Keratinocyte (primary cell): ENCODE results near the gene ACTR2. TPM values are rescaled to one million over a fixed set of nuclear protein-coding genes. Genes with fewer than 3 reads are reported as not detected.
A peak's percentile ranks its signal among the peaks of the same experiment; 100 is the strongest.
"Not testable (repeated sequence)": the region's sequence is repeated elsewhere in the genome, so short reads cannot be mapped to it uniquely, and the experiment has no call there.

Experiments
- DNase-seq: peaks from one replicate; pipeline ENCODE4 v3.0.0-alpha.2; 2011; ENCODE audit warnings: low read depth, missing footprints, low spot score
- FAIRE-seq: peaks from 2 replicates; lab custom pipeline; 2011; peaks lifted over from hg19 to GRCh38; lab: Jason Lieb, UNC
- H2AFZ ChIP-seq: 2 replicates; pipeline ENCODE4 v1.6.0; 2012; ENCODE audit warnings: low read length, control low read depth, inconsistent platforms; ENCODE audit not compliant: control insufficient read depth
- H3K27ac ChIP-seq: 2 replicates; pipeline ENCODE4 v1.5.1; 2011; ENCODE audit warnings: low read length; ENCODE audit not compliant: control insufficient read depth, insufficient read depth
- H3K27me3 ChIP-seq: 3 replicates; pipeline ENCODE4 v1.6.0; 2011; ENCODE audit warnings: low read length; ENCODE audit not compliant: control insufficient read depth, insufficient read depth; ENCODE audit errors: extremely low read depth
- H3K36me3 ChIP-seq, 2 experiments: 2 replicates in 1 of 2; 3 replicates in 1 of 2; pipeline ENCODE4 v1.5.1; 2011; ENCODE audit warnings: low read length in 2 of 2, mild to moderate bottlenecking in 1 of 2; ENCODE audit not compliant: control insufficient read depth in 2 of 2, insufficient read depth in 2 of 2; ENCODE audit errors: extremely low read depth in 1 of 2
- H3K4me1 ChIP-seq: 3 replicates; pipeline ENCODE4 v1.5.1; 2011; ENCODE audit warnings: low read length; ENCODE audit not compliant: control insufficient read depth, insufficient read depth; ENCODE audit errors: extremely low read depth
- H3K4me2 ChIP-seq: 3 replicates; pipeline ENCODE4 v1.6.0; 2011; ENCODE audit warnings: low read depth, low read length; ENCODE audit not compliant: control insufficient read depth, insufficient read depth; ENCODE audit errors: extremely low read depth
- H3K4me3 ChIP-seq, 3 experiments: fragments of 200-600 bp in 1 of 3; sonication (generic) in 1 of 3; 2 replicates in 2 of 3; 3 replicates in 1 of 3; pipeline ENCODE4 v1.5.1; 2011 to 2016; ENCODE audit warnings: low read length in 3 of 3, mild to moderate bottlenecking in 3 of 3, control low read depth in 2 of 3, inconsistent platforms in 1 of 3, low read depth in 1 of 3, mixed read lengths in 1 of 3, mixed run types in 1 of 3, moderate library complexity in 1 of 3; ENCODE audit not compliant: control insufficient read depth in 2 of 3, insufficient read depth in 2 of 3; ENCODE audit errors: extremely low read depth in 1 of 3
- H3K79me2 ChIP-seq: 2 replicates; pipeline ENCODE4 v1.6.0; 2012; ENCODE audit warnings: low read length; ENCODE audit not compliant: control insufficient read depth, insufficient read depth
- H3K9ac ChIP-seq: 3 replicates; pipeline ENCODE4 v1.6.0; 2011; ENCODE audit warnings: low read length; ENCODE audit not compliant: control insufficient read depth, insufficient read depth; ENCODE audit errors: extremely low read depth
- H3K9me1 ChIP-seq: 3 replicates; pipeline ENCODE4 v1.6.0; 2011; ENCODE audit warnings: low read length; ENCODE audit not compliant: control insufficient read depth, insufficient read depth; ENCODE audit errors: extremely low read depth
- H3K9me3 ChIP-seq: 2 replicates; pipeline ENCODE4 v1.5.1; 2012; ENCODE audit warnings: low read depth, low read length; ENCODE audit not compliant: control insufficient read depth
- H4K20me1 ChIP-seq: 3 replicates; pipeline ENCODE4 v1.6.0; 2011; ENCODE audit warnings: low read length; ENCODE audit not compliant: control insufficient read depth, insufficient read depth; ENCODE audit errors: extremely low read depth
- EZH2 ChIP-seq: IDR thresholded peaks from one replicate; pipeline ENCODE4 v1.6.1; 2012; ENCODE audit warnings: inconsistent platforms, mild to moderate bottlenecking, low read length, moderate library complexity
- dilution Hi-C: fragments of 300-500 bp; cut with MboI; formaldehyde crosslinking; loops from one replicate; pipeline ENCODE4 v1.7.0; 2020; ENCODE audit warnings: low sequenced_read_pairs; ENCODE audit not compliant: extremely low pct_ligation_motif_present
- polyA plus RNA-seq, 5 experiments: library from polyadenylated mRNA; depleted of rRNA in 3 of 5; stranded (reverse) in 3 of 5; stranded (forward) in 1 of 5; unstranded in 1 of 5; fragments of >200 nt; gene quantifications; 1 replicate in 1 of 5; 2 replicates in 3 of 5; 3 replicates in 1 of 5; pipeline versions ENCODE4 v1.2.1 to v1.2.3, GENCODE V29; 2011 to 2012; ENCODE audit warnings: missing spikeins in 2 of 5, low read depth in 1 of 5, low replicate concordance in 1 of 5
- TF ChIP-seq, protein P1 (sequence below), 3 experiments: IDR thresholded peaks in 1 of 3; conservative IDR thresholded peaks in 1 of 3; optimal IDR thresholded peaks in 1 of 3; 2 replicates in 2 of 3; 3 replicates in 1 of 3; pipeline versions ENCODE3 to v1.5.1; 2011; ENCODE audit warnings: low read length in 3 of 3, mild to moderate bottlenecking in 3 of 3, moderate library complexity in 2 of 3, control low read depth in 1 of 3, inconsistent platforms in 1 of 3; ENCODE audit not compliant: insufficient read depth in 2 of 3; ENCODE audit errors: extremely low read depth in 1 of 3

The ACTR2 gene
- polyA plus RNA-seq, 1 donor (not counting 4 experiments of a cell fraction or from before 2014, with no cell fraction given), result 257 TPM

DNA sequence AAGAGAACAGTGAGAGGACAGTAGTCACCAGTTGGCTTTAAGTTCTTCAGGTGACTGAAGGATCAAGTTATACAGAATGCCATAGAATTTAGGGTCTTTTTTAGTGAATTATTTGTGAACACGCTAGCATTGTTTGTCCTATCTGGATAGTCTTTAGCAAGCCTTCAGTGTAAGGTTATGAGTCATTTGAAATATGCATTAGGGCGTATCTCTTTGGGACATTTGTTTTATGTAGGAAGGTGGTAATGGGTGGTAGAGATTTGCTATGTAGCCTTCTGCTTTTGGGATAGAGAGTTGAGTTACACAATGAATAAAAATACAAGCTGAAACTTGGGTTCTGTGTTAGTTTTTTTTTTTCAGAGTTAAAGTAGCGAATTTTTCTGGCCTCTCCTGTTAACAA is 13.0 kb downstream of the ACTR2 start:
- H3K27ac ChIP-seq, result peak overlapping the region; percentile 24
- dilution Hi-C loops, result no loop called here
- no peak overlapping the region for H2AFZ ChIP-seq
- peaks cover 7% of the 10 kb centered on the region for H4K20me1 ChIP-seq
- no peaks in the 10 kb centered on the region for H3K9me3 ChIP-seq
- peaks cover 81% of the 10 kb centered on the region for H3K79me2 ChIP-seq
- TF ChIP-seq, protein P1, sequence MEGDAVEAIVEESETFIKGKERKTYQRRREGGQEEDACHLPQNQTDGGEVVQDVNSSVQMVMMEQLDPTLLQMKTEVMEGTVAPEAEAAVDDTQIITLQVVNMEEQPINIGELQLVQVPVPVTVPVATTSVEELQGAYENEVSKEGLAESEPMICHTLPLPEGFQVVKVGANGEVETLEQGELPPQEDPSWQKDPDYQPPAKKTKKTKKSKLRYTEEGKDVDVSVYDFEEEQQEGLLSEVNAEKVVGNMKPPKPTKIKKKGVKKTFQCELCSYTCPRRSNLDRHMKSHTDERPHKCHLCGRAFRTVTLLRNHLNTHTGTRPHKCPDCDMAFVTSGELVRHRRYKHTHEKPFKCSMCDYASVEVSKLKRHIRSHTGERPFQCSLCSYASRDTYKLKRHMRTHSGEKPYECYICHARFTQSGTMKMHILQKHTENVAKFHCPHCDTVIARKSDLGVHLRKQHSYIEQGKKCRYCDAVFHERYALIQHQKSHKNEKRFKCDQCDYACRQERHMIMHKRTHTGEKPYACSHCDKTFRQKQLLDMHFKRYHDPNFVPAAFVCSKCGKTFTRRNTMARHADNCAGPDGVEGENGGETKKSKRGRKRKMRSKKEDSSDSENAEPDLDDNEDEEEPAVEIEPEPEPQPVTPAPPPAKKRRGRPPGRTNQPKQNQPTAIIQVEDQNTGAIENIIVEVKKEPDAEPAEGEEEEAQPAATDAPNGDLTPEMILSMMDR (optimal IDR thresholded peaks at IDR 0.05 in 1 of 3, IDR thresholded peaks at IDR 0.05 in 1 of 3, conservative IDR thresholded peaks at IDR 0.05 in 1 of 3; ENCODE audit: extremely low read depth in 1 of 3, insufficient read depth in 2 of 3, low read length in 3 of 3), result no peak
- no peak for TF ChIP-seq EZH2
- H3K36me3 ChIP-seq, result peaks cover 12 to 13% of the 10 kb centered on the region in 2 experiments
- H3K4me2 ChIP-seq, result no peak overlapping the region
- H3K9ac ChIP-seq, result no peak overlapping the region
- DNase-seq, result no peak
- H3K4me1 ChIP-seq, result peaks cover 7% of the 10 kb centered on the region
- no peak overlapping the region for H3K4me3 ChIP-seq
- H3K9me1 ChIP-seq, result no peaks in the 10 kb centered on the region
- peak; percentile 46 for FAIRE-seq
- no peaks in the 10 kb centered on the region for H3K27me3 ChIP-seq

DNA sequence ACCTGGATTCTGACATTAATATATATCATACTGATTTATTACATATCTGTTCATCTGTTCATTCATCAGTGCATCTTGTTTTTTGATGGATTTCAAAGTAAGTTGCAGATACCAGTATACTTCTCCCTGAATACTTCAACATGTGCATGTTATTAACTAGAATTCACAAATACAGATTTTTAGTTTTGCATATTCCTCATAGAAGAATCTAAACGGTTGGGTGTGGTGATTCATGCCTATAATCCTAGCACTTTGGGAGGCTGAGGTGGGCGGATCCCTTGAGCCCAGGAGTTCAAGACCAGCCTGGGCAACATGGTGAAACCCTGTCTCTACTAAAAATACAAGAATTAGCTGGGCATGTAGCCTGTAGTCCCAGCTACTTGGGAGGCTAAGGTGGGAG is 16.8 kb downstream of the ACTR2 start:
- H2AFZ ChIP-seq, H3K4me2 ChIP-seq, H3K9me3 ChIP-seq, dilution Hi-C loops, H3K27ac ChIP-seq, H3K9me1 ChIP-seq, H3K4me1 ChIP-seq, H4K20me1 ChIP-seq, H3K4me3 ChIP-seq, FAIRE-seq, H3K9ac ChIP-seq, DNase-seq, H3K27me3 ChIP-seq: not testable (repeated sequence)
- H3K36me3 ChIP-seq, result peaks cover 12 to 21% of the 10 kb centered on the region in 2 experiments
- peaks cover 74% of the 10 kb centered on the region for H3K79me2 ChIP-seq

DNA sequence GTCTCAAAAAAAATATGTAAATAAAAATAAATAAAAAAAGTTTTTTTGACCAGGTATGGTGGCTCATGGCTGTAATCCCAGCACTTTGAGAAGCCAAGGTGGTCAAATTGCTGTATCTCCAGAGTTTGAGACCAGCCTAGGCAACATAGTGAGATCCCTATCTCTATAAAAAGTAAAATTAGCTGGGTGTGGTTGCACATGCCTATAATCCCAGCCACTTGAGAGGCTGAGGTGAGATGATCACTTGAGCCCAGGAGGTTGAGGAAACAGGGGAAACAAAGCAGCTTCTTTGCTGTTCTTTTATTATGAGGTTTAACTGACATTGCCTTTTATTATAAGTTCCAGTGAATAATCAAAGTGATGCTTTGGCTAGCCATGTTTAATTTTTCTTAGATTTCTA is 25.0 kb downstream of the ACTR2 start:
- FAIRE-seq (no peak), DNase-seq (no peak)
- dilution Hi-C loops, result no loop called here
- no peak for TF ChIP-seq EZH2
- TF ChIP-seq, protein P1 (optimal IDR thresholded peaks at IDR 0.05 in 1 of 3, IDR thresholded peaks at IDR 0.05 in 1 of 3, conservative IDR thresholded peaks at IDR 0.05 in 1 of 3; ENCODE audit: extremely low read depth in 1 of 3, insufficient read depth in 2 of 3, low read length in 3 of 3), result no peak
- no peak overlapping the region for H3K9ac ChIP-seq
- H3K36me3 ChIP-seq, result peaks cover 9 to 18% of the 10 kb centered on the region in 2 experiments
- no peaks in the 10 kb centered on the region for H3K27me3 ChIP-seq
- no peak overlapping the region for H2AFZ ChIP-seq
- H3K4me2 ChIP-seq, result no peak overlapping the region
- H3K27ac ChIP-seq, result no peak overlapping the region
- H3K9me3 ChIP-seq, result no peaks in the 10 kb centered on the region
- H4K20me1 ChIP-seq, result peaks cover 2% of the 10 kb centered on the region
- no peaks in the 10 kb centered on the region for H3K9me1 ChIP-seq
- H3K4me3 ChIP-seq, result no peak overlapping the region
- H3K79me2 ChIP-seq, result peaks cover 30% of the 10 kb centered on the region
- no peaks in the 10 kb centered on the region for H3K4me1 ChIP-seq
